ENCODE results near the gene RIC1. TPM values are rescaled to one million over a fixed set of nuclear protein-coding genes. Genes with fewer than 3 reads are reported as not detected.
"Not testable (repeated sequence)": the region's sequence is repeated elsewhere in the genome, so short reads cannot be mapped to it uniquely, and the experiment has no call there.

RIC1 gene
- polyA plus RNA-seq, 1 of the 3 experiments (the other 2 are of a cell fraction): 21.9 TPM

DNA sequence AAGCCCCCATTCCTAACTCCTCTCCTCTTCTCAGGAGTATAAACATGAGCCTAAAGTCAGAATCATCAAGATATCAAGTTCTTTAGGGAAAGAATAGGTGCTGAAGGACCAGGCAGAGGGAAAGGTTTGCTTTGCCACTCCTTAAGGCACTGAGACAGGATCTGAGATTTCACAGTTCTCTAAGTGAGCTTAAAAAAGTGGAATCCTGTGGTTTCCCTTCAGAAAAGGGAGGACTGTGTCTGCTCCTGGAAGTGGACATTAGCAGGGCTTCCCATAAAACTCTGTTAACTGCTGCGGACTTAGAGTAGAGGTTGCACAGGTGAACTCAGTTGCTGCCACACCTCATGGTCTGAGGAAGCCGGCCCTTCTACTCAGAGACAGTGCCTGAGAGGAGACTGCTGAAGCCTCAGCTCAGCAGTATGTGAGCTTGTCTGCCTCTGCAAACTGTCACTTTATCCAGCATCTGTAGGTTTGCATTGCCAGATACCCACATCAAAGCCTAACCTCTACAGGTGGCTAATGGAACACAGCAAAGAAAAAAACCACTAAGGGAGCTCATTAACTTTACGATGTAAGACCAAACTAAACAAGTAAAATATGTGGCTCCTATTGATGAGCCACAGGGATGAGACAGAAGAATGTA lies 42.9 kb downstream of the RIC1 start:
- no peak overlapping the region for H3K27ac ChIP-seq (ENCODE audit: low read depth in 2 of 2, low read length in 1 of 2)
- no peak for TF ChIP-seq MXI1 (IDR thresholded peaks at IDR 0.05; ENCODE audit: low read depth, low read length)
- TF ChIP-seq NRF1 (IDR thresholded peaks at IDR 0.05; ENCODE audit: low read depth, low read length): no peak
- TF ChIP-seq FOXJ3 (CRISPR knock-in tag; IDR thresholded peaks at IDR 0.05): no peak
- no peak for TF ChIP-seq SMC3 (IDR thresholded peaks at IDR 0.05; ENCODE audit: low read depth, low read length)
- TF ChIP-seq GABPA (IDR thresholded peaks at IDR 0.05; ENCODE audit: low read depth): no peak
- no peak for TF ChIP-seq TEAD4 (IDR thresholded peaks at IDR 0.05; ENCODE audit: borderline replicate concordance, insufficient read depth)
- no peak for TF ChIP-seq MEF2A (IDR thresholded peaks at IDR 0.05; ENCODE audit: borderline replicate concordance, low read depth)
- no peak for TF ChIP-seq TCF12 (IDR thresholded peaks at IDR 0.05)
- TF ChIP-seq, protein P1, sequence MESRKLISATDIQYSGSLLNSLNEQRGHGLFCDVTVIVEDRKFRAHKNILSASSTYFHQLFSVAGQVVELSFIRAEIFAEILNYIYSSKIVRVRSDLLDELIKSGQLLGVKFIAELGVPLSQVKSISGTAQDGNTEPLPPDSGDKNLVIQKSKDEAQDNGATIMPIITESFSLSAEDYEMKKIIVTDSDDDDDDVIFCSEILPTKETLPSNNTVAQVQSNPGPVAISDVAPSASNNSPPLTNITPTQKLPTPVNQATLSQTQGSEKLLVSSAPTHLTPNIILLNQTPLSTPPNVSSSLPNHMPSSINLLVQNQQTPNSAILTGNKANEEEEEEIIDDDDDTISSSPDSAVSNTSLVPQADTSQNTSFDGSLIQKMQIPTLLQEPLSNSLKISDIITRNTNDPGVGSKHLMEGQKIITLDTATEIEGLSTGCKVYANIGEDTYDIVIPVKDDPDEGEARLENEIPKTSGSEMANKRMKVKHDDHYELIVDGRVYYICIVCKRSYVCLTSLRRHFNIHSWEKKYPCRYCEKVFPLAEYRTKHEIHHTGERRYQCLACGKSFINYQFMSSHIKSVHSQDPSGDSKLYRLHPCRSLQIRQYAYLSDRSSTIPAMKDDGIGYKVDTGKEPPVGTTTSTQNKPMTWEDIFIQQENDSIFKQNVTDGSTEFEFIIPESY (IDR thresholded peaks at IDR 0.05; ENCODE audit: borderline replicate concordance, low read depth): no peak
- TF ChIP-seq GATA2 (CRISPR knock-in tag; IDR thresholded peaks at IDR 0.05): no peak
- TF ChIP-seq CHD2 (IDR thresholded peaks at IDR 0.05; ENCODE audit: low read length, partially characterized antibody): no peak
- no peak for TF ChIP-seq FOSL2 (IDR thresholded peaks at IDR 0.05; ENCODE audit: borderline replicate concordance, low read depth)
- TF ChIP-seq, protein P2, sequence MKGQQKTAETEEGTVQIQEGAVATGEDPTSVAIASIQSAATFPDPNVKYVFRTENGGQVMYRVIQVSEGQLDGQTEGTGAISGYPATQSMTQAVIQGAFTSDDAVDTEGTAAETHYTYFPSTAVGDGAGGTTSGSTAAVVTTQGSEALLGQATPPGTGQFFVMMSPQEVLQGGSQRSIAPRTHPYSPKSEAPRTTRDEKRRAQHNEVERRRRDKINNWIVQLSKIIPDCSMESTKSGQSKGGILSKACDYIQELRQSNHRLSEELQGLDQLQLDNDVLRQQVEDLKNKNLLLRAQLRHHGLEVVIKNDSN (IDR thresholded peaks at IDR 0.05; ENCODE audit: borderline replicate concordance, low read depth): no peak
- no peak for TF ChIP-seq REST (IDR thresholded peaks at IDR 0.05; ENCODE audit: low read depth, low read length)
- TF ChIP-seq, protein P3, sequence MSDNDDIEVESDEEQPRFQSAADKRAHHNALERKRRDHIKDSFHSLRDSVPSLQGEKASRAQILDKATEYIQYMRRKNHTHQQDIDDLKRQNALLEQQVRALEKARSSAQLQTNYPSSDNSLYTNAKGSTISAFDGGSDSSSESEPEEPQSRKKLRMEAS (IDR thresholded peaks at IDR 0.05; ENCODE audit: low read depth): no peak
- no peak for TF ChIP-seq PBX3 (IDR thresholded peaks at IDR 0.05)
- TF ChIP-seq RAD21 (IDR thresholded peaks at IDR 0.05; ENCODE audit: low read length): no peak
- no peak for TF ChIP-seq NFIC (IDR thresholded peaks at IDR 0.05; ENCODE audit: borderline replicate concordance)
- TF ChIP-seq RCOR1 (IDR thresholded peaks at IDR 0.05; ENCODE audit: low read length): no peak
- ChIA-PET POLR2A (no interaction called here), CTCF (no interaction called here)
- H3K79me2 ChIP-seq (ENCODE audit: insufficient read depth): peaks cover 97% of the 10 kb centered on the region
- 94% methylated on average over 3 of the region's 3 CpGs for WGBS (ENCODE audit: low lambda C conversion rate)
- no peak overlapping the region for H3K9ac ChIP-seq
- H3K9me3 ChIP-seq: peaks cover 4% of the 10 kb centered on the region; the same call in 1 of the 2 replicates
- H3K36me3 ChIP-seq (replicated peaks in 1 of 2; ENCODE audit: control insufficient read depth in 1 of 2, insufficient read depth in 2 of 2, low read length in 1 of 2): peaks cover 0 to 36% of the 10 kb centered on the region in 2 experiments
- no peak overlapping the region for H3K4me3 ChIP-seq (ENCODE audit: low read depth in 2 of 2, low read length in 1 of 2)
- H3F3A ChIP-seq (replicated peaks; ENCODE audit: insufficient read depth): peaks cover 17% of the 10 kb centered on the region
- peaks cover 21% of the 10 kb centered on the region; the same call in 1 of the 2 replicates for H4K20me1 ChIP-seq (ENCODE audit: insufficient read depth)
- no peak overlapping the region for H2AFZ ChIP-seq (ENCODE audit: low read depth)
- H3K27me3 ChIP-seq (ENCODE audit: insufficient read depth): no peaks in the 10 kb centered on the region
- H3K4me2 ChIP-seq: no peak overlapping the region
- peaks cover 0 to 3% of the 10 kb centered on the region in 2 experiments; a peak in 3 of 4 replicates for H3K4me1 ChIP-seq (ENCODE audit: control insufficient read depth in 1 of 2, insufficient read depth in 2 of 2, low read depth in 1 of 2, low read length in 1 of 2)
- H3K9me2 ChIP-seq: no peaks in the 10 kb centered on the region
- no peak for DNase-seq

GRCh38 chr9:5675046-5675445 lies 46.1 kb downstream of the RIC1 start:
- H3K27ac ChIP-seq (ENCODE audit: low read depth in 2 of 2, low read length in 1 of 2); H4K20me1 ChIP-seq (ENCODE audit: insufficient read depth); H3K9me3 ChIP-seq; H3K9ac ChIP-seq; H2AFZ ChIP-seq (ENCODE audit: low read depth); DNase-seq; H3K27me3 ChIP-seq (ENCODE audit: insufficient read depth); POLR2A ChIA-PET; H3K9me2 ChIP-seq; H3K4me3 ChIP-seq (ENCODE audit: low read depth in 2 of 2, low read length in 1 of 2); H3K4me2 ChIP-seq; H3K4me1 ChIP-seq (ENCODE audit: control insufficient read depth in 1 of 2, insufficient read depth in 2 of 2, low read depth in 1 of 2, low read length in 1 of 2): not testable (repeated sequence)
- H3K36me3 ChIP-seq (replicated peaks in 1 of 2; ENCODE audit: control insufficient read depth in 1 of 2, insufficient read depth in 2 of 2, low read length in 1 of 2): peaks cover 0 to 31% of the 10 kb centered on the region in 2 experiments
- CTCF ChIA-PET: interaction anchor here (1.0 kb wide), 1 partner anchor 13 kb away, joined by 3 read pairs; no protein-coding TSS in a partner anchor
- peaks cover 21% of the 10 kb centered on the region for H3F3A ChIP-seq (replicated peaks; ENCODE audit: insufficient read depth)
- peaks cover 89% of the 10 kb centered on the region for H3K79me2 ChIP-seq (ENCODE audit: insufficient read depth)
- WGBS (ENCODE audit: low lambda C conversion rate): 92% methylated on average over 11 of the region's 11 CpGs

Measured in SK-N-SH (cell line).